ENCODE results near the gene RCOR2.

The RCOR2 gene

DNA sequence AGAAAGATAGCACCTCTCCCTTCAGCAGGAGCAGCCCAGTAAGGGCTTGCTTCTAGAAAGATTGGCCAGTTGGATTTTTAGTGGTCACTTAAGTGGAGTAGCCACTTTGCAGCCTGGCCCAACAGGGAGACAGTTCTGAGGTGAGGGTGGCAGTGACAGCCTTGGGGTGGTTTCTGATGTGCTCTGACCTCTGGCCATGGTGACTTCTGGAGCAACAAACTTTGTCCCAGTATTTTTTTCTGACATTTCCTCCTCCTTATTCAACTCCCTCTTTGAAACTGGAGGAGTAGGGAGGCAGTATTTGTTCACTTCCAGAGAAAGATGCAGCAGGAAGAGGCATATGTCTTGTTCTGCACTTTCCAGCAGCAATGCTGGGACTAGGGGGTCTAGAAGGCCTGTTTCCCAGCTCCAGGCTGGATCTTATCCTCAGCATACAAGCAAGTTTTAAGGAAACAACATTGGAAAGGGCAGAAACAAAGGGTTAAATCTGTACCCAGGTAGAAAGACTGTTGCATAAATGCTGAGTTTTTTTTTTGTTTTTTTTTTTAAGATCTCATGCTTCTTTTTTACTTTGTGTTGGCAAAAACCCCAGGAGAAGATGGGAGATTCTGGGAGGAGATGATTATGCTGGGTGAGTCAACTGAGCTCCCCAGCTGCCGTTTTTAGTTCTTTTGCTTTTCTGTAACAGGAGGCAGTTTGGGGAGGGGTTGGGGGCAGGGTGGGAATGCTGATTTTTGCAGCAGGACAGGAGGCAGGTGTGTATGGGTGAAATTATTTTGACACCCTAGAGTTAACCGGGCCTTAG is 37.2 kb downstream of the RCOR2 start:
- Histone ChIP-seq H3K27ac (ENCODE audit: low read length) (no peak overlapping the region), H3K4me2 (ENCODE audit: low read depth, low read length) (no peak overlapping the region), H3K4me3 (ENCODE audit: low read length) (no peak overlapping the region), H3K9me2 (replicated peaks; ENCODE audit: insufficient read depth, low read length) (no peaks in the 10 kb centered on the region), H3K9me3 (replicated peaks; ENCODE audit: insufficient read depth, low read length) (no peaks in the 10 kb centered on the region), H2AFZ (ENCODE audit: low read length) (no peak overlapping the region), H3K79me2 (ENCODE audit: low read length) (peaks cover 90% of the 10 kb centered on the region), H3K36me3 (replicated peaks; ENCODE audit: insufficient read depth, low read length) (no peaks in the 10 kb centered on the region), H3K9ac (ENCODE audit: low read length) (no peak overlapping the region), H3K4me1 (ENCODE audit: low read length) (no peaks in the 10 kb centered on the region), H4K20me1 (ENCODE audit: insufficient read depth, low read length) (no peaks in the 10 kb centered on the region), H3K27me3 (replicated peaks; ENCODE audit: insufficient read depth, low read length) (no peaks in the 10 kb centered on the region), H3F3A (ENCODE audit: insufficient read depth, low read length) (no peaks in the 10 kb centered on the region)
- TF ChIP-seq EZH2 (optimal IDR thresholded peaks at IDR 0.05; ENCODE audit: low read depth, low read length), result no peak
- TF ChIP-seq, protein P1, sequence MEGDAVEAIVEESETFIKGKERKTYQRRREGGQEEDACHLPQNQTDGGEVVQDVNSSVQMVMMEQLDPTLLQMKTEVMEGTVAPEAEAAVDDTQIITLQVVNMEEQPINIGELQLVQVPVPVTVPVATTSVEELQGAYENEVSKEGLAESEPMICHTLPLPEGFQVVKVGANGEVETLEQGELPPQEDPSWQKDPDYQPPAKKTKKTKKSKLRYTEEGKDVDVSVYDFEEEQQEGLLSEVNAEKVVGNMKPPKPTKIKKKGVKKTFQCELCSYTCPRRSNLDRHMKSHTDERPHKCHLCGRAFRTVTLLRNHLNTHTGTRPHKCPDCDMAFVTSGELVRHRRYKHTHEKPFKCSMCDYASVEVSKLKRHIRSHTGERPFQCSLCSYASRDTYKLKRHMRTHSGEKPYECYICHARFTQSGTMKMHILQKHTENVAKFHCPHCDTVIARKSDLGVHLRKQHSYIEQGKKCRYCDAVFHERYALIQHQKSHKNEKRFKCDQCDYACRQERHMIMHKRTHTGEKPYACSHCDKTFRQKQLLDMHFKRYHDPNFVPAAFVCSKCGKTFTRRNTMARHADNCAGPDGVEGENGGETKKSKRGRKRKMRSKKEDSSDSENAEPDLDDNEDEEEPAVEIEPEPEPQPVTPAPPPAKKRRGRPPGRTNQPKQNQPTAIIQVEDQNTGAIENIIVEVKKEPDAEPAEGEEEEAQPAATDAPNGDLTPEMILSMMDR (IDR thresholded peaks at IDR 0.05; ENCODE audit: low read length), result no peak
- TF ChIP-seq EZH2phosphoT487 (IDR thresholded peaks at IDR 0.05; ENCODE audit: low read length), result no peak
- no peak for DNase-seq

DNA sequence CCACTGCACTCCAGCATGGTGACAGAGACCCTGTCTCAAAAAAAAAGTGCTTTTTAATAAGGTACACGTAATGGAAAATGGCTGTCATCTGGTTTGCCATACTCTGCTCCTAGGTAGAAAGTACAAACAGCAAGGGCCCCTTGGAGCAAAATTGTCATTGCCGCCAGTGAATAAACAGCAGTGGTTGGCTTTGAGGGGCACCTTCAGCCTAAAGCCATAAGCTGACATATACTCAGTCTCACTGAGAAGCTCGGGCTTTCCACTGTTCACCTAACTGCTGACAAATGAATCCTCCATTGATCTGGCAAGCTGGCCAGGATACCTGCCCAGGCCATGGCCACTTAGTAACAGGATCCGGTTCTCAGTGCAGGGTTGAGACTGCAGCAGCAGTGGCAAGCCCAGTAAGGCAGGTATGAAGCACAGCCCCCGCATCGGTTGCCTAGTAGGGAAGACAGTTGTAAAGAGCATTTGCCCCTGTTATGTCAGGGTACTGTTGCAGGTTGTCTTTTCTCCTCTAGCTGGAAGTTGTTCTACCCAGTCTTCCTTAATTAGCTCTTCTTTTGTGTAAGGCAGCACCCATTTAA is 39.2 kb downstream of the RCOR2 start:
- Histone ChIP-seq H3K4me2 (ENCODE audit: low read depth, low read length) (no peak overlapping the region), H2AFZ (ENCODE audit: low read length) (no peak overlapping the region), H4K20me1 (ENCODE audit: insufficient read depth, low read length) (no peaks in the 10 kb centered on the region), H3K27ac (ENCODE audit: low read length) (no peak overlapping the region), H3K4me3 (ENCODE audit: low read length) (no peak overlapping the region), H3K9ac (ENCODE audit: low read length) (no peak overlapping the region), H3K9me2 (replicated peaks; ENCODE audit: insufficient read depth, low read length) (no peaks in the 10 kb centered on the region), H3K36me3 (replicated peaks; ENCODE audit: insufficient read depth, low read length) (no peaks in the 10 kb centered on the region), H3F3A (ENCODE audit: insufficient read depth, low read length) (no peaks in the 10 kb centered on the region), H3K79me2 (ENCODE audit: low read length) (peaks cover 91% of the 10 kb centered on the region), H3K9me3 (replicated peaks; ENCODE audit: insufficient read depth, low read length) (no peaks in the 10 kb centered on the region), H3K4me1 (ENCODE audit: low read length) (no peaks in the 10 kb centered on the region), H3K27me3 (replicated peaks; ENCODE audit: insufficient read depth, low read length) (no peaks in the 10 kb centered on the region)
- no peak for DNase-seq
- TF ChIP-seq, protein P1 (IDR thresholded peaks at IDR 0.05; ENCODE audit: low read length), result no peak
- TF ChIP-seq EZH2 (optimal IDR thresholded peaks at IDR 0.05; ENCODE audit: low read depth, low read length) (no peak), EZH2phosphoT487 (IDR thresholded peaks at IDR 0.05; ENCODE audit: low read length) (no peak)

DNA sequence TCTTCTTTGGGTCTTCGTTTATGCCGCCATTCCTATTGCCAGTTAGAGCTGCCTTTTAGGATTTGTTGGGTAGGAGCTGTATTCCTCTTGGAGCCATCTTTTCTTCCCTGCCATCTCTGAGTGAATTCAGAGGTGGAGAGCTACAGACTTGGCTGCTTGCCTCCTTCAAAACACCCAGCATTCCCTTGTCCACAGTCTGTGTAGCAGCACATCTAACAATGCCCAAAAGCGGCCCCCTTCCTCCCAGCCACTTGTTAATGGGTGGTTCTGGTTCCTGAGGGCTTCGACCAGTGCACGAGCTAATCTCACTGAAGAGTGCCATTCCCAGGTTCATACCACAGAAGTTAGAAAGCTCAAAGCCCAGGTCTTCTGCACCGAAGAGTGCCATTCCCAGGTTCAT is 40.3 kb downstream of the RCOR2 start:
- Histone ChIP-seq H2AFZ (ENCODE audit: low read length) (no peak overlapping the region), H3K27me3 (replicated peaks; ENCODE audit: insufficient read depth, low read length) (no peaks in the 10 kb centered on the region), H3K9me2 (replicated peaks; ENCODE audit: insufficient read depth, low read length) (no peaks in the 10 kb centered on the region), H3K27ac (ENCODE audit: low read length) (no peak overlapping the region), H3K4me2 (ENCODE audit: low read depth, low read length) (no peak overlapping the region), H3K4me1 (ENCODE audit: low read length) (peaks cover 10% of the 10 kb centered on the region), H3K4me3 (ENCODE audit: low read length) (no peak overlapping the region), H3K36me3 (replicated peaks; ENCODE audit: insufficient read depth, low read length) (no peaks in the 10 kb centered on the region), H3K9ac (ENCODE audit: low read length) (no peak overlapping the region), H3K9me3 (replicated peaks; ENCODE audit: insufficient read depth, low read length) (no peaks in the 10 kb centered on the region), H3F3A (ENCODE audit: insufficient read depth, low read length) (peaks cover 7% of the 10 kb centered on the region), H4K20me1 (ENCODE audit: insufficient read depth, low read length) (no peaks in the 10 kb centered on the region; the same call in 1 of the 2 replicates), H3K79me2 (ENCODE audit: low read length) (peaks cover 90% of the 10 kb centered on the region)
- no peak for TF ChIP-seq EZH2phosphoT487 (IDR thresholded peaks at IDR 0.05; ENCODE audit: low read length)
- DNase-seq, result no peak
